Measurements from ENCODE around the gene HSPA4. TPM values are rescaled to one million over a fixed set of nuclear protein-coding genes. Genes with fewer than 3 reads are reported as not detected.
A peak's percentile ranks its signal among the peaks of the same experiment; 100 is the strongest.

Gene HSPA4
- total RNA-seq, 2 donors from 2014 or later = 245 to 287 TPM

DNA sequence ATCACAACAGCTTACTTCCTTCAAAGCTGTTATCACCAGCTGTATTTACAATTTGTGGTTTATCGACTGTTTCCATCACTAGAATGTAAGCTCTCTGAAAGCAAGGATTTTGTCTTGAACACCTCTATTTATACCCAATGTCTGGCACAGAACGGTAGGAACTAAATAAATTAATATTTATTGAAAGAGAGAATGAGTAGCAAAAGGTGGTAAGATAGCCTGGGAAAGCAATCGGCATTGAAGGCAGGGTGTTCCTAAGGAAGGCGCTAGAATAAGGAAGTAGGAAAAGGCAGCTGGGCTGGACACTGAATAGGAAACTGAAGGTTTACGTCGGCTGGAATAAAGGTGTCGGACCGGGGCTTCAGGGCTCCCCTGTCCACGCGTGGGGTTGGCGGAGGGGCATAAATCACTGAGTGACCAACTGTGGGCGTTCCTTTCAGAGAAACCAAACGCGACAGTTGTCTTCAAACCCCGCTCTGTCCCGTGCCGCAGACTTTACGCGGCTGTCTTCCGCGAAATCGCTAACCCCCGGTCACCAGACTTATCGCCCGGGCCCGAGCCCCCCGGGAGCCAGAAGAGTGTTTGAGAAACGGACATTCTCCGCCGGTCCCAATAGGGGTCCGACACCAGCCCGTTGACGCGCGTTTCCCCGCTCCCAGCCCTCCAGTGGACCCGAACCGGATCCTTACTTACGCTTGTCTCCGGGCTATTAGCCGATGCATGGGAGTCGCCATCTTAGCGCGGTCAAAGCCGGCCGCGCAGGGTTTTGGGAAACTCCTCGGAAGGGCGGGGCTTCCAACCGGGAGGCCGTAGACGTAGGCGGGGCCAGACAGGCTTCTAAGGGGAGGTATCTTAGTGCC lies 25.8 kb upstream of the HSPA4 start, which contains the start of gene ZCCHC10:
Gene ZCCHC10 (minus strand): TSS at position 746 of the 860 bp plus-strand sequence. CDS start 12 bp downstream, at position 734.
- Mint-ChIP-seq H3K36me3 (ENCODE audit: low read depth) (peaks cover 17% of the 10 kb centered on the region), H3K27me3 (ENCODE audit: insufficient read depth) (no peaks in the 10 kb centered on the region), H3K27ac (peak within 1 kb of the TSS; percentile 98), H3K9me3 (no peaks in the 10 kb centered on the region), H3K4me1 (peaks cover 21% of the 10 kb centered on the region), H3K4me3 (peak within 1 kb of the TSS; percentile 93)
- Histone ChIP-seq H3K36me3 (ENCODE audit: control insufficient read depth, insufficient read depth, low read length) (peaks cover 22% of the 10 kb centered on the region), H3K27ac (ENCODE audit: low read depth, low read length) (peak within 1 kb of the TSS; percentile 86), H3K27me3 (ENCODE audit: control insufficient read depth, insufficient read depth, low read length, poor library complexity, severe bottlenecking) (no peaks in the 10 kb centered on the region), H3K9ac (ENCODE audit: extremely low read depth, low read length, poor library complexity, severe bottlenecking) (peak within 1 kb of the TSS; percentile 95), H3K4me3 (ENCODE audit: low read length) (peak within 1 kb of the TSS; percentile 97), H3K9me3 (ENCODE audit: control insufficient read depth, low read length) (no peaks in the 10 kb centered on the region), H3K4me1 (ENCODE audit: control insufficient read depth, insufficient read depth, low read length) (peaks cover 7% of the 10 kb centered on the region)
- peak; percentile 98 for DNase-seq
- TF ChIP-seq, protein P1, sequence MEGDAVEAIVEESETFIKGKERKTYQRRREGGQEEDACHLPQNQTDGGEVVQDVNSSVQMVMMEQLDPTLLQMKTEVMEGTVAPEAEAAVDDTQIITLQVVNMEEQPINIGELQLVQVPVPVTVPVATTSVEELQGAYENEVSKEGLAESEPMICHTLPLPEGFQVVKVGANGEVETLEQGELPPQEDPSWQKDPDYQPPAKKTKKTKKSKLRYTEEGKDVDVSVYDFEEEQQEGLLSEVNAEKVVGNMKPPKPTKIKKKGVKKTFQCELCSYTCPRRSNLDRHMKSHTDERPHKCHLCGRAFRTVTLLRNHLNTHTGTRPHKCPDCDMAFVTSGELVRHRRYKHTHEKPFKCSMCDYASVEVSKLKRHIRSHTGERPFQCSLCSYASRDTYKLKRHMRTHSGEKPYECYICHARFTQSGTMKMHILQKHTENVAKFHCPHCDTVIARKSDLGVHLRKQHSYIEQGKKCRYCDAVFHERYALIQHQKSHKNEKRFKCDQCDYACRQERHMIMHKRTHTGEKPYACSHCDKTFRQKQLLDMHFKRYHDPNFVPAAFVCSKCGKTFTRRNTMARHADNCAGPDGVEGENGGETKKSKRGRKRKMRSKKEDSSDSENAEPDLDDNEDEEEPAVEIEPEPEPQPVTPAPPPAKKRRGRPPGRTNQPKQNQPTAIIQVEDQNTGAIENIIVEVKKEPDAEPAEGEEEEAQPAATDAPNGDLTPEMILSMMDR (conservative IDR thresholded peaks at IDR 0.05) = no peak
- 2 to 3% methylated on average over 33 to 53 of the region's 53 CpGs for WGBS, 2 experiments (ENCODE audit: insufficient coverage in 1 of 2, insufficient read length in 1 of 2)

DNA sequence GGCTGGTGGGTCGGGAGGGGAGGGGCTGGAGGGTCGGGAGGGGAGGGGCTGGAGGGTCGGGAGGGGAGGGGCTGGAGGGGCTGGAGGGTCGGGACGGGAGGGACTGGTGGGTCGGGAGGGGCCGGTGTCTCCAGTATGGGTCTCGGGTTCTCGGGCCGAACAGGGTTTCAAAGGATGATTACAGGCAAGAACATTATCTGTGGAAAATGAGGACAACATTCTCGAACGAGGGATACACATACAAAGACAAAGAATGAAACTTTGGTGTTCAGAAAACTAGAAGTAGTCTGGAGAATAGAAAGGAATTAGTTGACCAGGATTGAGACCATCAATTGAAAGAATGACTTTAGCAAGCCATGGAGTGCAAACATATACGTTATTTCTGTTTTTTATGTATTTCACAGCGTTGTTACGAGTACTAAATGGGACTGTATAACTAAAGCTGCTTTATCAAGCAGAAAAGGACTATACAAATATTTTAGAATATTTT lies 25.1 kb upstream of the HSPA4 start:
- WGBS, 2 experiments (ENCODE audit: insufficient coverage in 1 of 2, insufficient read length in 1 of 2) = 22 to 28% methylated on average over 5 to 14 of the region's 15 CpGs

DNA sequence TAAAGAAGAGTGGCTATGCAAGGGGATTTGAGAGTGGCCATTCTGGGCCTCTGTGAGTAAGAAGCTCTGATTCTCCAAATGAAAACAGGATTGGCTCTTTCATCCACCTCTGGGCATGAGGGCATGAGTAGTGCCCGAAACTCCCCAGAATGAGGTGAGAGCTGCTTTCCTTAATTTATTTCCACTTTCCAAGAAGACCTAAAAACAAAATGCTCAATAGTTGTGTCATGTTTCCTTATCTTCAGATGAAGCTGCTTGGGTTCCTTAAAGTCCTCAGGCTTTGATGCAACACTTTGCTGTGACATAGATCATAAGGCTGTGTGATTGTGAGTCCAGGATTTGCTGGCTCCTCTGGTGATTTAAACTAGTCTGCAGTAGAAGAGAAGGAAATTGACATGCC lies 22.4 kb upstream of the HSPA4 start:
- Histone ChIP-seq H3K9ac (ENCODE audit: extremely low read depth, low read length, poor library complexity, severe bottlenecking) (no peak overlapping the region), H3K4me3 (ENCODE audit: low read length) (no peak overlapping the region), H3K27ac (ENCODE audit: low read depth, low read length) (no peak overlapping the region), H3K36me3 (ENCODE audit: control insufficient read depth, insufficient read depth, low read length) (no peaks in the 10 kb centered on the region), H3K4me1 (ENCODE audit: control insufficient read depth, insufficient read depth, low read length) (peaks cover 14% of the 10 kb centered on the region), H3K9me3 (ENCODE audit: control insufficient read depth, low read length) (no peaks in the 10 kb centered on the region), H3K27me3 (ENCODE audit: control insufficient read depth, insufficient read depth, low read length, poor library complexity, severe bottlenecking) (no peaks in the 10 kb centered on the region)
- no peaks in the 10 kb centered on the region for H3K9me3 Mint-ChIP-seq
- H3K27ac Mint-ChIP-seq = peak overlapping the region; percentile 31
- TF ChIP-seq, protein P1 (conservative IDR thresholded peaks at IDR 0.05) = no peak
- no peak for DNase-seq
- no peaks in the 10 kb centered on the region for H3K27me3 Mint-ChIP-seq (ENCODE audit: insufficient read depth)
- WGBS, 2 experiments (ENCODE audit: insufficient coverage in 1 of 2, insufficient read length in 1 of 2) = 91% methylated on average over 1 of the region's 1 CpG; no CpG with 5 or more reads in 1 of the 2 experiments
- H3K36me3 Mint-ChIP-seq (ENCODE audit: low read depth) = peaks cover 3% of the 10 kb centered on the region
- H3K4me3 Mint-ChIP-seq = no peak overlapping the region
- H3K4me1 Mint-ChIP-seq = peaks cover 33% of the 10 kb centered on the region

More for the DNA sequence above, 25.1 kb upstream of the HSPA4 start:
- Histone ChIP-seq H3K27ac (ENCODE audit: low read depth, low read length) (no peak overlapping the region), H3K9me3 (ENCODE audit: control insufficient read depth, low read length) (no peaks in the 10 kb centered on the region), H3K27me3 (ENCODE audit: control insufficient read depth, insufficient read depth, low read length, poor library complexity, severe bottlenecking) (no peaks in the 10 kb centered on the region), H3K4me3 (ENCODE audit: low read length) (peak overlapping the region; percentile 64), H3K36me3 (ENCODE audit: control insufficient read depth, insufficient read depth, low read length) (peaks cover 18% of the 10 kb centered on the region), H3K4me1 (ENCODE audit: control insufficient read depth, insufficient read depth, low read length) (peaks cover 7% of the 10 kb centered on the region), H3K9ac (ENCODE audit: extremely low read depth, low read length, poor library complexity, severe bottlenecking) (no peak overlapping the region)
- no peaks in the 10 kb centered on the region for H3K9me3 Mint-ChIP-seq
- no peak for DNase-seq
- H3K4me1 Mint-ChIP-seq = peaks cover 21% of the 10 kb centered on the region
- TF ChIP-seq, protein P1 (conservative IDR thresholded peaks at IDR 0.05) = no peak
- H3K4me3 Mint-ChIP-seq = peak overlapping the region; percentile 93
- peaks cover 17% of the 10 kb centered on the region for H3K36me3 Mint-ChIP-seq (ENCODE audit: low read depth)
- H3K27ac Mint-ChIP-seq = peak overlapping the region; percentile 11
- no peaks in the 10 kb centered on the region for H3K27me3 Mint-ChIP-seq (ENCODE audit: insufficient read depth)

Measured in endodermal cell (in vitro differentiated cells).